LNCaP clone FGC (cell line): ENCODE measurements around the gene GCH1.

Experiments used
- DNase-seq: peaks from one replicate; pipeline ENCODE4 v3.0.0-alpha.2; 2011; ENCODE audit warnings: low read depth
- H3K4me3 ChIP-seq: 2 replicates; pipeline ENCODE4 v1.5.1; 2011; ENCODE audit warnings: mild to moderate bottlenecking, low read depth, low read length, control low read depth
- TF ChIP-seq, protein P1 (sequence below): IDR thresholded peaks from 2 replicates; pipeline ENCODE4 v1.5.1; 2012; ENCODE audit warnings: mild to moderate bottlenecking; ENCODE audit not compliant: control insufficient read depth, insufficient read depth; ENCODE audit errors: extremely low read depth

Gene GCH1

DNA sequence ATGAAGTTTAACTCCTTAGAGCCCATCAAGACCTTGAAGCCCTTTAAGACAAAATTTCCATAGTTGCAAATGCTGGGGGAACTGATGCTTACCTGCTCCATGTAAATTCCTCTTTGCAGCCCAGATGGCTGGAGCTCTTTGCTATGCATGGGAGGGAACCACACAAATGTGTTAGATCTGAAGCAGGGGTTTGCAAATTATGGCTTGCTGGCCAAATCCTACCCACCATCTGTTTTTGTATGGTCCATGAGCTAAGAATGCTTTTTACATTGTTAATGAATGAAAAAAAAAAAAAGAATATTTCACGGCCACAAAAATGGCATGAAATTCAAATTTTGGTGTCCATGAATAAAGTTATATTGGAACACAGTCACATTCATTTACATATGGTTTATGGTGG is 74.6 kb downstream of the GCH1 start:
- DNase-seq = no peak
- no peak overlapping the region for H3K4me3 ChIP-seq
- TF ChIP-seq, protein P1, sequence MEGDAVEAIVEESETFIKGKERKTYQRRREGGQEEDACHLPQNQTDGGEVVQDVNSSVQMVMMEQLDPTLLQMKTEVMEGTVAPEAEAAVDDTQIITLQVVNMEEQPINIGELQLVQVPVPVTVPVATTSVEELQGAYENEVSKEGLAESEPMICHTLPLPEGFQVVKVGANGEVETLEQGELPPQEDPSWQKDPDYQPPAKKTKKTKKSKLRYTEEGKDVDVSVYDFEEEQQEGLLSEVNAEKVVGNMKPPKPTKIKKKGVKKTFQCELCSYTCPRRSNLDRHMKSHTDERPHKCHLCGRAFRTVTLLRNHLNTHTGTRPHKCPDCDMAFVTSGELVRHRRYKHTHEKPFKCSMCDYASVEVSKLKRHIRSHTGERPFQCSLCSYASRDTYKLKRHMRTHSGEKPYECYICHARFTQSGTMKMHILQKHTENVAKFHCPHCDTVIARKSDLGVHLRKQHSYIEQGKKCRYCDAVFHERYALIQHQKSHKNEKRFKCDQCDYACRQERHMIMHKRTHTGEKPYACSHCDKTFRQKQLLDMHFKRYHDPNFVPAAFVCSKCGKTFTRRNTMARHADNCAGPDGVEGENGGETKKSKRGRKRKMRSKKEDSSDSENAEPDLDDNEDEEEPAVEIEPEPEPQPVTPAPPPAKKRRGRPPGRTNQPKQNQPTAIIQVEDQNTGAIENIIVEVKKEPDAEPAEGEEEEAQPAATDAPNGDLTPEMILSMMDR = no peak

DNA sequence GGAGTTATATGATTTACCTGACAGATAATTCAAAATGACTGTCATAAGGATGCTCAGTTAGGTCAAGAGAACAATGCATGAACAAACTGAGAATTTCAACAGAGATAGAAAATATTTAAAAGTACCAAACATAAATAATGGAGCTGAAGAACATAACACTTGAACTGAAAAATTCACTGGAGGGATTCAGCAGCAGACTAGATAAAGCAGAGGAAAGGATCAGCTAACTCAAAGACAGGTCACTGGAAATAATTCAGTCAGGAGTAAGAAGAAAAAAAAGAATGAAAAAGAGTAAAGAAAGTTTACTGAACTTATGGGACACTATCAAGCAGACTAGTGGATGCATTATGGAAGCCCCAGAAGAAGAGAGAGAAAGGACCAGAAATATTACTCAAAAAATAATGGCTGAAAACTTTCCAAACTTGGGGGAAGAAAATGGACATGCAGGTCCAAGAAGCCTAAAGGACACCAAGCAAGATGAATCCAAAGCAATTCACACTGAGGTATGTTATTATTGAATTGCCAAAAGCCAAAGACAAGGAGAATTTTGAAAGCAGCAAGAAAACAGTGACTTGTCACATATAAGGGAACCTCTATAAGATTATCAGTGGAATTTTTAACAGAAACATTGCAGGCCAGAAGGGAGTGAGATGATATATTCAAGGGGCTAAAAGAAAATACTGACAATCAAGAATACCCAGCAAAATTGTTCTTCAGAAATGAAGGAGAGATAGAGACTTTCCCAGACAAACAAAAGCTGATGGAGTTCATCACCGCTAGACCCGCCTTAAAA is 78.7 kb downstream of the GCH1 start:
- H3K4me3 ChIP-seq = no peak overlapping the region
- TF ChIP-seq, protein P1 = no peak
- no peak for DNase-seq

DNA sequence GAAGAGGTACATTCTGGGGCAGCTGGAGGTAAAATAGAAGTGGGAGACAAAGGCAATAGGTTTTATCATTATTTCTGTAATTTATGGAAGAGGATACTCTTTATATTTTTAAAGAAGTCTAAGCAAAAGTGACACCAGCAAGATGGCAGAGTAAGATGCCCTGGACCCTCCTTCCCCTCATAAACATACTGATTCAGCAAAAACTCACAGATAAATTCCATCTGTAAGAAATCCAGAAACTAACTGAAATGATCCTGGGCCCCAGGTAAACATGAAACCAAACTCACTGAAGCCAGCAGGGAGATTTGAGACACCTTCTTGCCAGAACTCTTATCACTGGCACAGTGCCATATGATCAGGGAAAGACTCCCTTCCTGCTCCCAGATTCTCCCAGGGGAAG is 79.9 kb downstream of the GCH1 start:
- TF ChIP-seq, protein P1 = no peak
- no peak for DNase-seq
- no peak overlapping the region for H3K4me3 ChIP-seq

DNA sequence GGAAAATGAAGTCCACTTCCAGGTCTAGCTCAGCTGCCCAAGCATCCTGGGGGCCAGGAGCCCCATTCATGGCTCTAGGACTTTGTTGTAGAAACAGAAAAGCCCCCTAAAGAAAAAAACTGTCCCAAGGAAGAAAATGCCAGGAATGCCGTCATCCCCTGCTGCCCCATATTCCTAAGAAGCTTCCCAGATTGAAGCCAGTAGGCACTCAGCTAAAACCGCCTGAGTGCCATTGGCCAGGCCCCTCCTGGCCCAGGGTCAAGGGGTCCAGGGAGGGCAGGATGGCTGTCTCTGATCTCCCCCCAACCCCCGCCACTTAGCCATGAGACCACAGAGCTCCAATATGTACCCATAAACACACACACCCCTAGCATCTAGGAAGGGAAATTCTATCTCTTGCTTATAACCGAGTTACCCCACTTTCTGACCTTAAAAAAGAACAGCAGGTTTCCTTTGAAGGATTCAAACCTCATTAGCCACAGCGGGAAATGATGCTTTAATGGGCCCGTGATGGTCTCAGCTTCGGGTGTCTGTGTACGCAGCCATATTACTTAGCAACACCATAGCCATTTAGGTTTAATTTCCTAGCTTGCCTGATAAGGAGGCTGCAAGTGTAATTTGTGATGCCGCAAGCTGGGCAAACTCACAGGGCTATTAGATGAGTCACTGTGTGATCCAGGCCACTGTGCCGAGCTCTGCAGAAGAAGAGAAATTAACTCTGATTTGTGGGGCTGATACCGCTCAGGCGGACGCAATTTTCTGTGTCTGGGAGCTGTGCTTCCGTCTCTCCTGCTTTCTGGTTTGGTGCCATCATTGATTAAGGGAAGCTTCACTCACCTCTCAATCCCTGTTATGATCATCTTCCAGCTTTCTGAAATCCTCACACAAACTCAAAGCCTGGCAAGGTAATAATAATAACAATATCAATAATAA is 84.2 kb downstream of the GCH1 start:
- DNase-seq = no peak
- H3K4me3 ChIP-seq = no peak overlapping the region

DNA sequence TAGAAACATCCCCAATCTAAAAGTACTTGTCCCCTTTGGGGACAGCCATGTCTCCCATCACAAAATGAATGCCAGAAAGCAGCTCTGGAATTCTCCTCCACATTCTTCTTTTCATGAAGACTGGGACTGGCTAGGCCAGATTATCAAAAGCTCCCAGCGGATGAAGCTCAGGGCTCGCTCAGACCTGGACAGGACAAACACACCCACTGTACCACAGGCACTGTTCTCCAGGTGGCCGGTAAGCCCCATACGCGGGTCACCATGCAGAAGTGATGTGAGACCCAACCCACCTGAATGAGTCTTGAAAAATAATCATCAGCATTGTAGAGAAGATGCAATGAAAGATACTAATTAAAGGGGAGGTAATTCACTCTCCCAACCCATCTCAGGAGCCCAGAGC is 85.1 kb downstream of the GCH1 start:
- H3K4me3 ChIP-seq = no peak overlapping the region
- DNase-seq = no peak
- TF ChIP-seq, protein P1 = no peak

More for the DNA sequence above, 84.2 kb downstream of the GCH1 start:
- TF ChIP-seq, protein P1 = no peak

DNA sequence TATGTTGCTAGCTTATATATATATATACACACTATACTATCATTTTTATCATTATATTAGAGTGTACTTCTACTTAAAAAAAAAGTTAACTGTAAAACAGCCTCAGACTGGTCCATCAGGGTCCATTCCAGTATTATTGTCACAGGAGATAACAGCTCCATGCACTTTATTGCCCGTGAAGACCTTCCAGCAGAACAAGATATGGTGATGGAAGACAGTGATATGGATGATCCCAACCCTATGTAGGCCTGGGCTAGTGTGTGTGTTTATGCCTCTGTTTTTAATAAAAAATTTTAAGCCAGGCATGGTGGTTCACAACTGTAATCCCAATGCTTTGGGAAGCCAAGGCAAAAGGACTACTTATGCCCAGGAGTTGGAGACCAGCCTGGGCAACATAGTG is 86.2 kb downstream of the GCH1 start:
- TF ChIP-seq, protein P1 = no peak
- no peak overlapping the region for H3K4me3 ChIP-seq
- DNase-seq = no peak

DNA sequence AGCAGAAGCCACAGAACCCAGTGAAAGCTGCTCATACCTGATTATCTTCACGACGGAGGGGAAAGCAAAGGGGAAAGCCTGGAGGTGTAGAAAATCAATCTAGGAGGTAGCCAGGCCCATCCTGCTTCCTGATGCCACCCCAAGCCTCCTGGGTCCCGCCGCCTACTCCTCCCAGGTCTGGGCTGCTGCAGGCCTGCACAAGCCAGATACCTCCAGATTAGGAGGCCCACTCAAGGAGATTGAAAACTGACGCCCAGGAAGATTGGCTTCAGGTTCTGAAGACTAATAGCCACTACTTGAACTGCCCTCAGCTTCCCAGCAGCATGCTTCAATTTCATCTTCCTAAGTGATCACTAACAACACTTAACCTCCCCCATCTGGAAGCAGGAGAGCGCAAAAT is 87.1 kb downstream of the GCH1 start:
- no peak overlapping the region for H3K4me3 ChIP-seq
- TF ChIP-seq, protein P1 = no peak
- DNase-seq = no peak
